Dermis lymphatic vessel endothelial cell (primary cell): ENCODE data around the gene RBP7. TPM values are rescaled to one million over a fixed set of nuclear protein-coding genes. Genes with fewer than 3 reads are reported as not detected.

Source experiments
- total RNA-seq: library from RNA; depleted of rRNA; stranded (reverse); fragments of >200 nt; gene quantifications from 2 replicates; pipeline ENCODE4 v1.2.1, GENCODE V29; 2014

RBP7 gene
- 1.6 and 3.3 TPM in 2 replicates for total RNA-seq

DNA sequence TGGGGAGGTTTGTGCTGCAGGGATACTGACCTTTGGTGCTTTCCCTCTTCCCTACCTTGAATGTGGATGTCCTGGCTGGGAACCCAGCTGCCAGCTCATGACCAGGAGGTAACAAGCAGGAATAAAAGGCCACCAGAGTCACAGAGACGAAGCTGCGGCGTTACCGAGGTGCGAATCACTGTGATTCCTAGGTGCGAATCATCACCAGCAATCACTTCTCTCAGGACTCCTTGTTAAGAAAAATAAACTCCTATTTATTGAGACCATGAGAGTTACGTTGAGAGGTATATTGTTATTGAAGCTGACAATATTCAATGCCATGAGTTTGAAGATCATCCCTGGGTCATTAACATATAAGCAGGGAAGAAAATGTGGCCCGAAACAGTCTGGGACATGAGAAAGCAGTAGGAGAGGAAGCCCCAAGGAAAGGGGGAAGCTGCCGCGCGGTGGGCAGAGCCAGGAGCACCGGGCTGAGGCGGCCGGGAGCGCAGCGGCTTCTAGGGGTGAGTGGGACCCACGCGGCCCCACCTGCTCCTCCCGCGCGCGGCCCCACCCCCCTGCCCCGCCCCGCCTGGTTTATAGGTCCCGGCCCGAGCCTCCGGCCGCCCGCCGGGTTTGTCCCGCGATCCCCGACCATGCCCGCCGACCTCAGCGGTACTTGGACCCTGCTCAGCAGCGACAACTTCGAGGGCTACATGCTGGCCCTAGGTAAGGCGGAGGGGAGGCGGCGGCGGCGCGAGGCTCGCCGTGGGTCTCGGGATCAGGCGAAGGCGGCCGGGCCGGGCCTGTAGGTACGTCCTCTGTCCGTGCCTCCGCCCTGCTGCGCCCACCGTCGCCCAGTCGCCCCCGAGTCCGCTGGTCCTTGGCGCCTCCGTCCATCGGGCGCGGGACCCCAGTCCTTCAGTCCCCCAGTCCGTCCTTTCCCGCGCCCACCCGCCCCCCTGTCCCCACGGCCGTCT is at the start of gene RBP7:
Gene RBP7 (plus strand): TSS at position 605 of the 959 bp plus-strand sequence. CDS start 31 bp downstream, at position 636.

DNA sequence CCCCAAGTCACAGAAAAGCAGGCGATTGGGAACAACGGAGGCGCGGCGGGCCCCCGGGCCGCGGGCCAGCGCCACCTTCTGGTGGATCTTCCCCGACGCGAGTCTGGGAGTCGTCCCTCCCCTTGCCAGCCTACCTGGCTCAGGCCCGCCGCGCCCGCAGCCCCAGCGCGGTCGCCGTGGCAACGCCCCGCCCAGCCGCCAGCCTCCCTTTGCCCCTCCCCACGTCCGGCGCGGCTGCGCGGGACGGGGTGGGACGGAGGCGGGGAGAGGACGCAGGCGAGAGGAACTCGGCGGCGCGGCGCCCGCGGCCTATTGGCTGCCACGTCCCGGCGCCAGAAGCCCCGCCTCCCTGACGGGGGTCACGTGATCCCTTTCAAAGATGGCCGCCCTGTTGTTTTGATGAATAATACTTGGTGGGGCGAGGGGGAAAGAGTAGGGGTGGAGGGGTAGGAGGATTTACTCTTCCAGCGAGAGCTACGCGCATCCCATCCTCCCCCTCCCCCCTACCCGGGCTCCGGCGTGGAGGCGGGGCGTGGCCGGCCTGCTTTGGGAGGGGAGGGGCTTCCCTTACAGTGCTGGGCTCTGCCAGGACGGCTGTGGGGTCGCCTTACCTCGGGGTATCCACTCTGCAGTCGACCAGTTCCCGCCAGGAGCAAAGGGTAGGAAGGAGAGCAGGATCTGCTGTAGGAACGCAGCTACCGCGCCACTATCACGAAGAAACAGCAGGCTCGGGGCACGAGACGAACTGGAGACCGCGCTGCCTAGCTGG is 35.7 kb downstream of the RBP7 start, which contains the start of gene UBE4B:
Gene UBE4B (plus strand): TSS at position 369 of the 769 bp plus-strand sequence. CDS start 713 bp downstream, outside the sequence.

Other genes starting within 250 kb of the RBP7 start
- 62.3 and 65.1 TPM in 2 replicates for gene CLSTN1, start 173.3 kb upstream of the RBP7 start, total RNA-seq
- 25.4 and 33.7 TPM in 2 replicates for gene CTNNBIP1, start 87.0 kb upstream of the RBP7 start, total RNA-seq
- 20.7 and 27.2 TPM in 2 replicates for gene LZIC, start 53.8 kb upstream of the RBP7 start, total RNA-seq
- 15.6 and 18.4 TPM in 2 replicates for gene NMNAT1, start 53.8 kb upstream of the RBP7 start, total RNA-seq
- 17.7 and 21.9 TPM in 2 replicates for gene UBE4B, start 35.7 kb downstream of the RBP7 start, total RNA-seq
- gene KIF1B, start 213.3 kb downstream of the RBP7 start, total RNA-seq: 30.0 and 38.7 TPM in 2 replicates